Lower leg skin (tissue), 4 donors: ENCODE data around the gene GATA5. TPM values are rescaled to one million over a fixed set of nuclear protein-coding genes. Genes with fewer than 3 reads are reported as not detected.

Experiments
- DNase-seq, 2 donors: peaks; one replicate each; pipeline ENCODE4 v3.0.0-alpha.2; 2019; ENCODE audit warnings: low spot score in 2 of 2
- H3K4me3 ChIP-seq: fragments of 200-600 bp; sonication (generic); 2 replicates; pipeline ENCODE4 v1.5.1; 2017; ENCODE audit warnings: mild to moderate bottlenecking, low read depth; ENCODE audit not compliant: poor library complexity, severe bottlenecking
- POLR2A ChIP-seq, 2 donors: fragments of 450-650 bp; IDR thresholded peaks; one replicate each; pipeline ENCODE4 v1.6.1; 2016 to 2017; ENCODE audit warnings: antibody characterized with exemption in 2 of 2, mild to moderate bottlenecking in 1 of 2, moderate library complexity in 1 of 2
- WGBS, 2 donors: methylation state at CpG; one replicate each; pipeline ENCODE4 v1.1.5; 2018; 5-methylcytosine and 5-hydroxymethylcytosine counted together
- intact Hi-C: fragments of 100-400 bp; cut with DNase I; formaldehyde crosslinking; loops from one replicate; pipeline ENCODE4 v1.15.0; 2023; ENCODE audit warnings: low total_unique reads
- total RNA-seq, 4 donors: library from RNA; depleted of rRNA; stranded (reverse); fragments of >200 nt; gene quantifications; one replicate each; pipeline ENCODE4 v1.1.0, GENCODE V29; 2016
- TF ChIP-seq, protein P1 (sequence below), 3 donors: fragments of 450-650 bp; IDR thresholded peaks; one replicate each; pipeline ENCODE4 v1.5.1; 2016; ENCODE audit warnings: antibody characterized with exemption in 3 of 3, mild to moderate bottlenecking in 3 of 3, moderate library complexity in 2 of 3

Gene GATA5
- total RNA-seq, 4 donors from 2014 or later: 1.1 to 2.4 (median 1.6) TPM; not detected in 1

DNA sequence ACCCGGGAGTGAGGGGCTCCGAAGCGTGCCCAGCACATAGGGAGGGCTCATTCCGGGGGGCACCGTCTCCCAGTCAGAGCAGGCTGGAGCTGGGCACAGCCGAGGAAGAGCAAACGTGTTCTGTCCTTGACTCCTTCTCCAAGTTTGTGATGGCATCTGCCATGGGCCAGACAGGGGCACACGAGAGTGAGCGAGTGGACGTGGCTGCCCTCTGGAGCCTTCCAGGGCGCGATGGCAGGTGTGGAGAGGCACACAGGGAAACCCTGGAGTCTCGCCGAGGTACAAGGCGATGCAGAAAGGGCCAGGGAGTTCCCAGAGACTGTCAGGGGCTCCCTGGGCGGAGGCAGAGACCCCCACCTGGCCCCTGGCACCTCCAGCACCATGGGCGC, 9.9 kb upstream of the GATA5 start:
- H3K4me3 ChIP-seq: no peak overlapping the region
- no peak for DNase-seq
- WGBS, 2 donors: 59 to 73% methylated on average over 12 to 16 of the region's 17 CpGs
- TF ChIP-seq, protein P1, sequence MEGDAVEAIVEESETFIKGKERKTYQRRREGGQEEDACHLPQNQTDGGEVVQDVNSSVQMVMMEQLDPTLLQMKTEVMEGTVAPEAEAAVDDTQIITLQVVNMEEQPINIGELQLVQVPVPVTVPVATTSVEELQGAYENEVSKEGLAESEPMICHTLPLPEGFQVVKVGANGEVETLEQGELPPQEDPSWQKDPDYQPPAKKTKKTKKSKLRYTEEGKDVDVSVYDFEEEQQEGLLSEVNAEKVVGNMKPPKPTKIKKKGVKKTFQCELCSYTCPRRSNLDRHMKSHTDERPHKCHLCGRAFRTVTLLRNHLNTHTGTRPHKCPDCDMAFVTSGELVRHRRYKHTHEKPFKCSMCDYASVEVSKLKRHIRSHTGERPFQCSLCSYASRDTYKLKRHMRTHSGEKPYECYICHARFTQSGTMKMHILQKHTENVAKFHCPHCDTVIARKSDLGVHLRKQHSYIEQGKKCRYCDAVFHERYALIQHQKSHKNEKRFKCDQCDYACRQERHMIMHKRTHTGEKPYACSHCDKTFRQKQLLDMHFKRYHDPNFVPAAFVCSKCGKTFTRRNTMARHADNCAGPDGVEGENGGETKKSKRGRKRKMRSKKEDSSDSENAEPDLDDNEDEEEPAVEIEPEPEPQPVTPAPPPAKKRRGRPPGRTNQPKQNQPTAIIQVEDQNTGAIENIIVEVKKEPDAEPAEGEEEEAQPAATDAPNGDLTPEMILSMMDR (IDR thresholded peaks at IDR 0.05): no peak
- no peak for TF ChIP-seq POLR2A (IDR thresholded peaks at IDR 0.05)
- intact Hi-C loops: no loop called here

DNA sequence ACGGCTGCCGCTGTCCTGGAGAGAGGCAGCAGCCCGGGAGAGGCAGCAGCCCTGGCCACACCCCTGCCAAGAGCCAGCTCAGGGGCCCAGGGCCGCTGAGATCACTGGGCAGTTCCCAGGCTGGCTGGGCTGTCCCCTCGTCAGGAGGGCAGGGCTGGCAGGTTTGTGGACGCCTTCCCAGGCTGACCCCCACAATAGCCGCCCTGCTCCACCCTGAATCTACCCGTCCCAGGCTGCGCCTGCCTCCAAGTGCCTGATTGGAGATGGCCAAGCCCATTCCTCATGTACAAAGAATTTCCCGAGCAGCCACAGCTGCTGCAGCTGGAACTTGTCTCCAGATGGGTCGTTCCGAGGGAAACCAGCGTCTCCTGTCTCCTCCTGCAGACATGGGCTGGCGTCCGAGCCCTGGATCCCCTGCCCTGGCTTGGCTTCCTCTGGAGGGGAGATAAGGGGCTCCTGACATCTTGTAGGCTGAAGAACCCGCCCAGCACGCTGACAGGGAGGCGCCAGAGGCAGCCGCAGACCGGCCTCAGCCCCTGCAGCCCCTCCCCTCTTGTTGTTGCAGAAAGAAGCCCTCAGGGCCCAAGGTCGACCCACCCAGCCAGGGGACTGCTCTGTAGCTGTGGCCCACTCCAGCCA, 9.4 kb upstream of the GATA5 start:
- TF ChIP-seq, protein P1 (IDR thresholded peaks at IDR 0.05): no peak
- no peak for TF ChIP-seq POLR2A (IDR thresholded peaks at IDR 0.05)
- DNase-seq: no peak
- H3K4me3 ChIP-seq: no peak overlapping the region
- 5 to 17% methylated on average over 12 to 14 of the region's 21 CpGs for WGBS, 2 donors
- intact Hi-C loops: no loop called here

DNA sequence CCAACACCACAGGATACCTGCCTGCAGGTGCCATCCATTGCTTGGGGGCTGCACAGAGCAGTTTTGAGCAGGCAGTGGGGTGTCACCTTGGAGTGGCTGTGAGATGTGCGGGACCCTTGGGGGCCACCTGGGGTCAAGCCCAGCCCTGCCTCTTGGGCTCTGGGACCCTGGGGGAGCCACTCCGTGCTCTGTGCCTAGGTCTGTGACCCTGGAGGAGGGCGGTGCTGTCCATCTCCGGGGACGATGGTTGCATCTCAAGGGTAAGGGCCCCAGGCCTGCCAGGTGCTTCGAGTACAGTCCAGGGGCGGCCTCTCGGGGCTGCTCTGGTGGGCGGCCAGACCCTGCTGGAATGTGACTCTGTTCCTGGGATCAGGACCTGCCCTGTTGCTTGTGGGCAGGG, 8.7 kb upstream of the GATA5 start:
- WGBS, 2 donors: 81 to 89% methylated on average over 5 to 9 of the region's 9 CpGs
- no peak for DNase-seq
- intact Hi-C loops: no loop called here
- TF ChIP-seq POLR2A (IDR thresholded peaks at IDR 0.05): no peak
- TF ChIP-seq, protein P1 (IDR thresholded peaks at IDR 0.05): no peak
- no peak overlapping the region for H3K4me3 ChIP-seq

DNA sequence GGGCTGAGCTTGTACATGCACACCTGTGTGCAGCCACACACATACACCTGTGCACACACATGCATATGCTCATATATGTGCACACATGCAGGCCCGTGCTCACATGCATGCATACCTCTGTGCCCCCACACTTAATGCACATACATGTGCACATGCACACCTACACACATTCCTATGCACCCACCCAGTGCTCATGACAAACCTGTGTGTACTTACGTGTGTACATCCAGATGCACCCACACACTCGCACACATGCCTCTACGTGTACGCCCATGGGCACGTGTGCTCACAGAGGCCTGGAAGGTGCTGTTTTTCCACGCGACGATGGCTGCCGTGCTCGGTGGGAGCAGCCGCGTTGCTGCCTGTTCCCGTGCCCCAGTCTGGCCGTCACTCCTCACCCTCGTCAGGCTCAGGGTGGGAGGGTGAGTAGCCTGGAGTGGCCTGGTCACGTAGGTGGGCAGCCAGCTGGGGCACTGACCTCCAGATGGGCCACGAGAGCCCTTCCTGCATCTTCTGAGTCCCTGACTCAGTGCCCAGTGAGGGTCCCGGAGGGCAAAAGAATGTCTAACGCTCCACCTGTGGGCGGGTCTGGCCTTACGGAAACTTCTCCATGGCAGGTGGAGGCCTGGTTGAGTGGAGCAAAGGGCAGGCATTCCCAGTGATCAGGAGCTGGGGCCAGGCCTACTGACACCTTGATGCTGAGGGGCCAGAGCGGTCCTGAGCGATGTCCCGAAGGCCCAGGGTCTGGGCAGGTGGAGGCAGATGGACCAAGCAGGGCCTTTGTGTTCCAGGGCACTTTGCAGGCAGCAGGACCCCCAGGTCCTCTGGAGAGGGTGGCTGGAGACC, 8.0 kb upstream of the GATA5 start:
- 83 to 86% methylated on average over 19 to 25 of the region's 25 CpGs for WGBS, 2 donors
- no peak for DNase-seq
- H3K4me3 ChIP-seq: no peak overlapping the region
- no peak for TF ChIP-seq POLR2A (IDR thresholded peaks at IDR 0.05)
- intact Hi-C loops: no loop called here

DNA sequence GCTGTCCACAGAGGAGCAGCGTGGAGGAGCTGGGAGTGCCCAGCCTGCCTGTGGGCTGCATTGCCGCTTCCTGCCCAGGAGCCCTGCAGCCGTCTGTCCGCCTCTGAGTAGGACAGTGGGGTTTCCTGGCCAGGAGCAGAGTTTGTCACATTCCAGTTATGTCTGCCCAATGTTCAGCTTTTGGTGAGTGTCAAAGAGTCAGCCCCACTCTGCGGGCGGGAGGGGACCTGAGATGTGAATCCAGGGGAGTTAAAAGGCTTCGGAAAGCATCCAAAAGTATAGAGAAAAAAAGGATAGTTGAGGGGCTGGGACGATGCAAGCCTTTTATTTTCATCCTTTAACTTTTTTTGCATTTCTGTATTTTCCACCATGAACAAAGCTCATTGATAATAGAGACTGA, 7.2 kb upstream of the GATA5 start:
- DNase-seq: no peak
- intact Hi-C loops: no loop called here
- no peak overlapping the region for H3K4me3 ChIP-seq
- WGBS, 2 donors: 54 to 56% methylated on average over 8 of the region's 8 CpGs
- TF ChIP-seq, protein P1 (IDR thresholded peaks at IDR 0.05): no peak
- no peak for TF ChIP-seq POLR2A (IDR thresholded peaks at IDR 0.05)

DNA sequence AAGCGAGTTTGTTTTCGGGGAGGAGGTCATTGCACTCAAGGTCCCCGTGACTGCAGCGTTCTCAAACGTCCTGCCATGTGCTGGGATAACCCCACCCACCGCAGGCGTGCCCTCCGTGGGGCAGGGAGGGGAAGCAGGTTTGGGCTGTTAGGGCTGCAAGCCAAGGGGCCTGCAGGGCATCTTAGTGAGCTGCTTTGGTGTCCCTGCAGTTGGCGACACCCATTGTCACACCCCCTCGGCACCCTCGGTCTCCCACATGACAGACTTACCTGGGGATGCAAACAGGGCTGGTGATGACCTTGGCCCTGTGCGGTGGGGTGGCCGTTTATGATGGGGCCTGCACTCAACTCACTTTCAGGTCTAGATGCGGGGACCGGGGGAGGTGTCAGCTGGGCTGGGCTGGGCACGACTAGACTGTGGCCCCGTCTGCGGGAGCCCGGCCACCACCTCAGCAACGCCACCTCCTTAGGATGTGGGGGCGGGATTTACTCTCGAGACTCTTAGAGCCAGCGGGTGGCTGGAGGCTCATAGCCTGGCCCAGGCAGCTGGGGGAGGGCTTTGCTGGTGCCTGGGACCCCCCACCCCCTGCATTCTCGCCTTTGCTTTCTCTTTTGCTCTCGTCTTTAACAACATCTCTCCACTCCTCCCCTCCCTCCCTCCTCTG, 6.5 kb upstream of the GATA5 start:
- DNase-seq: no peak
- TF ChIP-seq, protein P1 (IDR thresholded peaks at IDR 0.05): no peak
- no peak for TF ChIP-seq POLR2A (IDR thresholded peaks at IDR 0.05)
- 17 to 26% methylated on average over 9 to 25 of the region's 25 CpGs for WGBS, 2 donors
- no peak overlapping the region for H3K4me3 ChIP-seq
- intact Hi-C loops: no loop called here
